Panc1 (cell line): Measurements from ENCODE around the gene SCRN2. TPM values are rescaled to one million over a fixed set of nuclear protein-coding genes. Genes with fewer than 3 reads are reported as not detected.

Experiments used
- ATAC-seq: fragments of 200-7000 bp; cut with Tn5 transposase; 2 replicates; pipeline ENCODE4 v1.9.1; 2020; ENCODE audit warnings: mild to moderate bottlenecking, moderate library complexity
- BruUV-seq: library from RNA; stranded (reverse); fragments of 400-500 nt; replicated peaks from 2 replicates; lab custom pipeline; 2021; lab: Mats Ljungman, UMichigan
- CTCF ChIA-PET: fragments of 300-600 bp; sonication (Branson Sonifier 250); formaldehyde crosslinking; loops from one replicate; lab custom pipeline; 2022; ENCODE audit warnings: antibody characterized with exemption; lab: Charles Lee
- POLR2A ChIA-PET: fragments of 300-600 bp; sonication (Branson Sonifier 250); formaldehyde crosslinking; loops from one replicate; lab custom pipeline; 2022; ENCODE audit warnings: antibody characterized with exemption; lab: Charles Lee
- DNase-seq: peaks from one replicate; pipeline ENCODE4 v3.0.0-alpha.2; 2010; ENCODE audit warnings: low read depth, low spot score
- H3K27ac ChIP-seq: 2 replicates; pipeline ENCODE4 v1.5.1; 2011; ENCODE audit warnings: mild to moderate bottlenecking, low read length, inconsistent platforms
- H3K27me3 ChIP-seq: fragments of 200-500 bp; sonication (Bioruptor generic); 2 replicates; pipeline ENCODE4 v1.6.0; 2014; ENCODE audit warnings: low read length, inconsistent platforms; ENCODE audit not compliant: control insufficient read depth, insufficient read depth
- H3K36me3 ChIP-seq: fragments of 200-500 bp; sonication (Bioruptor generic); 2 replicates; pipeline ENCODE4 v1.5.1; 2014; ENCODE audit warnings: inconsistent platforms, mild to moderate bottlenecking, low read length, moderate library complexity; ENCODE audit not compliant: control insufficient read depth, insufficient read depth
- H3K4me1 ChIP-seq: 2 replicates; pipeline ENCODE4 v1.5.1; 2011; ENCODE audit warnings: inconsistent platforms, mild to moderate bottlenecking, low read length, moderate library complexity; ENCODE audit not compliant: control insufficient read depth, insufficient read depth
- H3K4me3 ChIP-seq, 2 experiments: 2 replicates each; pipeline ENCODE4 v1.5.1; 2011 to 2012; ENCODE audit warnings: low read depth in 2 of 2, low read length in 2 of 2, mild to moderate bottlenecking in 2 of 2, inconsistent platforms in 1 of 2, moderate library complexity in 1 of 2
- H3K9me3 ChIP-seq: fragments of 200-500 bp; sonication (Bioruptor generic); 2 replicates; pipeline ENCODE4 v1.5.1; 2014; ENCODE audit warnings: low read depth, mild to moderate bottlenecking, inconsistent platforms, low read length, moderate library complexity; ENCODE audit not compliant: control insufficient read depth, insufficient read depth
- POLR2AphosphoS5 ChIP-seq: IDR thresholded peaks from 2 replicates; pipeline ENCODE4 v1.6.1; 2012; ENCODE audit warnings: mild to moderate bottlenecking, low read depth, low read length, moderate library complexity
- SIN3A ChIP-seq: IDR thresholded peaks from 2 replicates; pipeline ENCODE4 v1.6.1; 2012; ENCODE audit warnings: low read depth, mild to moderate bottlenecking, low read length, moderate library complexity, borderline replicate concordance; ENCODE audit not compliant: insufficient read depth
- TCF7L2 ChIP-seq: IDR thresholded peaks from 2 replicates; pipeline ENCODE4 v1.6.1; 2011; ENCODE audit warnings: mild to moderate bottlenecking, low read depth, low read length, inconsistent platforms
- in situ Hi-C: cut with HindIII; loops from 2 replicates; pipeline ENCODE4 v1.10.0; 2016; ENCODE audit warnings: low sequenced_read_pairs, low pct_unique_long_range_greater_than_20kb
- intact Hi-C: fragments of 100-400 bp; cut with micrococcal nuclease; formaldehyde crosslinking; loops from one replicate; pipeline ENCODE4 v1.10.0; 2022; ENCODE audit not compliant: unreplicated experiment
- total RNA-seq: library from RNA; stranded (reverse); gene quantifications from one replicate; pipeline ENCODE4 v1.2.1, GENCODE V29; 2021; ENCODE audit not compliant: unreplicated experiment
- TF ChIP-seq, protein P1 (sequence below): fragments of 450-650 bp; IDR thresholded peaks from 2 replicates; pipeline ENCODE4 v1.5.1; 2017; ENCODE audit warnings: mild to moderate bottlenecking
- TF ChIP-seq, protein P2 (sequence below), 2 experiments: IDR thresholded peaks; 2 replicates each; pipeline ENCODE4 v1.6.1; 2011 to 2012; ENCODE audit warnings: low read depth in 2 of 2, control low read depth in 1 of 2, low read length in 1 of 2, mild to moderate bottlenecking in 1 of 2, moderate library complexity in 1 of 2; ENCODE audit not compliant: insufficient read depth in 1 of 2

Gene SCRN2
- total RNA-seq, 1 experiment from 2014 or later = 34.9 TPM

DNA sequence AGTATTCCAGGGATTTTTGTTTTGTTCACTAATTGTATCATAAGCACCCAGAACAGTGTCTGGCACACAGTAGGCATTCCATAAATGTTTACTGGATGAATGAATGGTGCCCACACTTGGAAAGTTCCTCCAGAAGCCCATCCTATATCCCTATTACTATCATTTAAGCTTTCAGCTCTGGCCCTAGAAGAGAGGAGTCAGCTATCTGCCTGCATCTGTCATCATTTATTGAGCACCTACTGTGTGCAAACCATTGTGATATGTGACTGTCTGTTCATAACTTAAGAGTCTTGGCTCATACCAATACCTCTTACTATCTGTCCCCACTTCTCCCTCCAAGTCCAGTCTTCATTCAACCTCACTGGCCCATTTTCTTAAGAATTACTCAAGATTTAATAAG lies 30.0 kb upstream of the SCRN2 start:
- DNase-seq (no peak), ATAC-seq (no peak)
- no TSS peak for BruUV-seq
- H3K27ac ChIP-seq = no peak overlapping the region
- no peaks in the 10 kb centered on the region for H3K36me3 ChIP-seq
- in situ Hi-C loops = no loop called here
- ChIA-PET CTCF (interaction anchor here (0.6 kb wide), 1 partner anchor 9 kb away, joined by 4 read pairs; no protein-coding TSS in a partner anchor), POLR2A (no interaction called here)
- intact Hi-C loops = no loop called here
- H3K4me1 ChIP-seq = peaks cover 2% of the 10 kb centered on the region; the same call in 1 of the 2 replicates
- H3K9me3 ChIP-seq = no peaks in the 10 kb centered on the region
- TF ChIP-seq, protein P1, sequence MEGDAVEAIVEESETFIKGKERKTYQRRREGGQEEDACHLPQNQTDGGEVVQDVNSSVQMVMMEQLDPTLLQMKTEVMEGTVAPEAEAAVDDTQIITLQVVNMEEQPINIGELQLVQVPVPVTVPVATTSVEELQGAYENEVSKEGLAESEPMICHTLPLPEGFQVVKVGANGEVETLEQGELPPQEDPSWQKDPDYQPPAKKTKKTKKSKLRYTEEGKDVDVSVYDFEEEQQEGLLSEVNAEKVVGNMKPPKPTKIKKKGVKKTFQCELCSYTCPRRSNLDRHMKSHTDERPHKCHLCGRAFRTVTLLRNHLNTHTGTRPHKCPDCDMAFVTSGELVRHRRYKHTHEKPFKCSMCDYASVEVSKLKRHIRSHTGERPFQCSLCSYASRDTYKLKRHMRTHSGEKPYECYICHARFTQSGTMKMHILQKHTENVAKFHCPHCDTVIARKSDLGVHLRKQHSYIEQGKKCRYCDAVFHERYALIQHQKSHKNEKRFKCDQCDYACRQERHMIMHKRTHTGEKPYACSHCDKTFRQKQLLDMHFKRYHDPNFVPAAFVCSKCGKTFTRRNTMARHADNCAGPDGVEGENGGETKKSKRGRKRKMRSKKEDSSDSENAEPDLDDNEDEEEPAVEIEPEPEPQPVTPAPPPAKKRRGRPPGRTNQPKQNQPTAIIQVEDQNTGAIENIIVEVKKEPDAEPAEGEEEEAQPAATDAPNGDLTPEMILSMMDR = no peak
- TF ChIP-seq, protein P2, sequence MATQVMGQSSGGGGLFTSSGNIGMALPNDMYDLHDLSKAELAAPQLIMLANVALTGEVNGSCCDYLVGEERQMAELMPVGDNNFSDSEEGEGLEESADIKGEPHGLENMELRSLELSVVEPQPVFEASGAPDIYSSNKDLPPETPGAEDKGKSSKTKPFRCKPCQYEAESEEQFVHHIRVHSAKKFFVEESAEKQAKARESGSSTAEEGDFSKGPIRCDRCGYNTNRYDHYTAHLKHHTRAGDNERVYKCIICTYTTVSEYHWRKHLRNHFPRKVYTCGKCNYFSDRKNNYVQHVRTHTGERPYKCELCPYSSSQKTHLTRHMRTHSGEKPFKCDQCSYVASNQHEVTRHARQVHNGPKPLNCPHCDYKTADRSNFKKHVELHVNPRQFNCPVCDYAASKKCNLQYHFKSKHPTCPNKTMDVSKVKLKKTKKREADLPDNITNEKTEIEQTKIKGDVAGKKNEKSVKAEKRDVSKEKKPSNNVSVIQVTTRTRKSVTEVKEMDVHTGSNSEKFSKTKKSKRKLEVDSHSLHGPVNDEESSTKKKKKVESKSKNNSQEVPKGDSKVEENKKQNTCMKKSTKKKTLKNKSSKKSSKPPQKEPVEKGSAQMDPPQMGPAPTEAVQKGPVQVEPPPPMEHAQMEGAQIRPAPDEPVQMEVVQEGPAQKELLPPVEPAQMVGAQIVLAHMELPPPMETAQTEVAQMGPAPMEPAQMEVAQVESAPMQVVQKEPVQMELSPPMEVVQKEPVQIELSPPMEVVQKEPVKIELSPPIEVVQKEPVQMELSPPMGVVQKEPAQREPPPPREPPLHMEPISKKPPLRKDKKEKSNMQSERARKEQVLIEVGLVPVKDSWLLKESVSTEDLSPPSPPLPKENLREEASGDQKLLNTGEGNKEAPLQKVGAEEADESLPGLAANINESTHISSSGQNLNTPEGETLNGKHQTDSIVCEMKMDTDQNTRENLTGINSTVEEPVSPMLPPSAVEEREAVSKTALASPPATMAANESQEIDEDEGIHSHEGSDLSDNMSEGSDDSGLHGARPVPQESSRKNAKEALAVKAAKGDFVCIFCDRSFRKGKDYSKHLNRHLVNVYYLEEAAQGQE (IDR thresholded peaks at IDR 0.05; ENCODE audit: insufficient read depth in 1 of 2, low read depth in 2 of 2, low read length in 1 of 2) = no peak
- H3K27me3 ChIP-seq = no peaks in the 10 kb centered on the region
- no peak overlapping the region for H3K4me3 ChIP-seq

DNA sequence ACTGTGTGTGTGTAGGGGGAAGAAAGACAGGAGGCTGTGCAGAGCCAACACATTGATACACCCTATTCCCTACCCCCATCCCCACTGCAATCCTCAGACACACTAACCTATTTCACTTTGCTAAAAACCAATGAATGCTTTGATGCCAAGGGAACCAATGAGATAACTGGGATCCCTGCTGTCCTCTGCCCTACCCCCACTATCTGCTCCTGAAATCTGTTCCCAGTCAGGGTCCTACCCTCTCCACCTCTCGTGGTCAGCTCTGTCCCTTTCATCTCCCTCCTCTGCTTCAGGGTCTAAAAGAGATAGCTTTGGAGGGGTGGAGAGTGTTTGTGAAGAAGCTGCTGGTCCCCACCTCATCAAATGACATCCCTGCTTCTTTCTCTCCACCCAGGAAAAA lies 29.0 kb upstream of the SCRN2 start:
- Histone ChIP-seq H3K36me3 (no peaks in the 10 kb centered on the region), H3K27ac (no peak overlapping the region), H3K4me1 (peaks cover 2% of the 10 kb centered on the region; the same call in 1 of the 2 replicates), H3K4me3 (no peak overlapping the region), H3K27me3 (no peaks in the 10 kb centered on the region), H3K9me3 (no peaks in the 10 kb centered on the region)
- ChIA-PET POLR2A (no interaction called here), CTCF (interaction anchor here (0.7 kb wide), 1 partner anchor 26 kb away, joined by 3 read pairs; no protein-coding TSS in a partner anchor)
- no peak for DNase-seq
- BruUV-seq = no TSS peak
- no peak for ATAC-seq
- in situ Hi-C loops = no loop called here
- intact Hi-C loops = no loop called here
- TF ChIP-seq, protein P2 (IDR thresholded peaks at IDR 0.05; ENCODE audit: insufficient read depth in 1 of 2, low read depth in 2 of 2, low read length in 1 of 2) = no peak
- TF ChIP-seq SIN3A (no peak), POLR2AphosphoS5 (no peak), TCF7L2 (no peak)
- TF ChIP-seq, protein P1 = no peak
